Kidney tubule cell (primary cell): ENCODE measurements around the gene LEKR1.

Source experiments
- DNase-seq: peaks from one replicate; pipeline ENCODE4 v3.0.0-alpha.2; 2018; ENCODE audit warnings: low spot score

The LEKR1 gene

DNA sequence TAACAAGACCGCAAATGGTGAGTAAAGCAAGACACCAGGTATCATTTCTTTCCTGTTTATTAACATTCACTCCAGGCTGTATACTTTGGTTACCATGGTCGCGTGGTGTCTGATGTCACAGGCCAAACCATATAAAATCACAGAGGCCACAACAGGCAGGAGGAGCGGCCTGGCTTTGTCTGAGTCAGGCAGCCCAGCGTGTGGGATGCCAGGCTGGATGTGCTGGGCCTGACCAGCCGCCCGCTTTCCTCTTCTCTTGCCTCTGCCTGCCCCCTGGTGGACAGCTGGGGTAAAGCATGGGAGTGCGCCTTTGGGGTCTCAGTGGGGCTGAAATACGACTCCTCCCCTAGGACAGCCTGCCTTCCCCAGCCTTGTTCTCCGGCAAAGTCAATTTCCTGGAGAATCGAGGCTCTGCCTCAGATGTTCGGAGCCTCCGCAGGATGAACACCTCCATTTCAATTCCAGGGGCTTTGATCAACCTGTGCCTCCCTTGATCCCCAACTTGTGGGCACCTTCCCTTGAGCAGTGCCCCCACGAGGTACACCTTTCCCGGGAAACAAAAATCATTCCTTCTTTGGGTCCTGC, 255.6 kb downstream of the LEKR1 start:
- DNase-seq: peak; percentile 98

DNA sequence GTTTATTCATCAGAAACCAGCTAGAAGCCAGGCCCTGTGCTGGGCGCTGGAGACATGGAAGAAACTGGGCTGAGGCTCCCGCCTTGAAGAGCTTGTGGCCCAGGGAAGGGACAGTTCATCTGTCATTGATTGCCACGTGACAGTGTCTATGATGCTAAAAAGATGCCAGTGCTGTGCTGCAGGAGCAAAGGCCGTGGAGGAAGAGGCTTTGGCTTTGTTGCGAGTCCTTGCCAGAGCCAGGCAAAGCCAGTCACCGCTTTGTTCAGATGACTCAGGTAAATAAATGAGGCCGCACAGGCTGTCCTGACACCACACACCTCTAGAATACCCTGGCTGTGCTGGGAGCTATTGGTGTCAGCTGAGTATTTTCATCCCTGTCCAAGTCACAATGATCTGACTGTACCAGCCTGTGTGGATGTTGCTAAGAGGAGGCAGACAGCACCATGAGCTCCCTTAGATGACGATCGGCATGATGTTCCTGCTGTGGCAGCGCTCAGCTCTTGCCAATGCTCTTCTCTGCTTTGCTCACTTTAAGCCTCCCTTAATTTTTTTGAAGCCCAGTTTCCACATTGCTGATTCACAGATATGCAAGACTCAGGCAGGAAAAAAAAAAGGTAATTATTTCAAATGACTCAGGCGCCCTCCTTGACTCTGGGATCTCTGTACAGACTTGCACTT, 256.3 kb downstream of the LEKR1 start:
- peak; percentile 93 for DNase-seq

DNA sequence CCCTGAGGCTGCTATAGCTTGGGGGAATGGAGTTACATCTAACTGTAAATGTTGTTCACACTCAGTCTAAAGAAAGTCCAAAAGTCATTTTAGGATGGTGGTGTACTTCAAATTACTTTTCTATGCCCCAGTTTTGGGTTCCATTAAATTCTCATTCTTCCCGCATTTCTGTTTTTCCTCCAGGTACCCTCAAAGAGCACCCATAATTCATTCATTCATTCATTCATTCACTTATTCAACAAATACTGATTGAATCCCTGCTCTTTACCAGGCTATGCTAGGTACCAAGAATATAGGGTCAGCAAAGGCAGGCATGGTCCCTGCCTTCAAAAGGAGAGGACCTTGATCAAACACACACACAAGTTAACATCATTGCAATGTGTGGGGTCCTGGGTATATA, 257.7 kb downstream of the LEKR1 start:
- DNase-seq: no peak

DNA sequence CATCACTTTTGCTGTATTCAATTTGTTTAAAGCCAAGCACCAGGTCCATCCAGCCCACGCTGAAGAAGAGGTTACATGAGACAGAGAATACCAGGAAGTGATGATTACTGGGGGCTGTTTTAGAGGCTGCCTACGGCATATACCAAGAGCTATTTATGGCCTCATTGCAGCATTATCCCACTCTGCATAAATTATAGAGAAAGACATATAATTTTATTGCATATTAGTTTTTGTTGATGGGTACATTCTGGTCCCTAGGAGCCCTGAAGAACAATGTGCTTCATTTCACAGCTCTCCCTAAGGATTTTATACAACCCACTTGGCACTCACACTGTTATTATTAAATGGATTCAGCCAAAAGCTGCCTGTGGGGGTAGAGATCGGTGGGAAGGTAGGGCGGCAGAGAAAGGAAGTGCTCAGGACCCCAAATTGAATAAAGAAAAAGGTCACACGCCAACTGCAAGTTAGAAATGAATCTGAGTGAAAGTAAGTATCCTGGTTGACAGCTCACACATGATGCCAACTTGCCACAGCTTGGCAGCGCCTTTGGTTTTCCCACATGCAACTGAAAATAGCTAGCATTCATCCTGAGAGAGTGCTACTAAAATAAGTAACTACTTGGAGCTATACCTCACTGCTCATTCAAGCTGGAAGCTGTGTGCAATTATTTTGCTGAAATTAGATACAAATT, 260.1 kb downstream of the LEKR1 start:
- peak; percentile 52 for DNase-seq

- DNase-seq: peak; percentile 29
Observed at GRCh38 chr3:157086775-157087174, 260.6 kb downstream of the LEKR1 start.

DNA sequence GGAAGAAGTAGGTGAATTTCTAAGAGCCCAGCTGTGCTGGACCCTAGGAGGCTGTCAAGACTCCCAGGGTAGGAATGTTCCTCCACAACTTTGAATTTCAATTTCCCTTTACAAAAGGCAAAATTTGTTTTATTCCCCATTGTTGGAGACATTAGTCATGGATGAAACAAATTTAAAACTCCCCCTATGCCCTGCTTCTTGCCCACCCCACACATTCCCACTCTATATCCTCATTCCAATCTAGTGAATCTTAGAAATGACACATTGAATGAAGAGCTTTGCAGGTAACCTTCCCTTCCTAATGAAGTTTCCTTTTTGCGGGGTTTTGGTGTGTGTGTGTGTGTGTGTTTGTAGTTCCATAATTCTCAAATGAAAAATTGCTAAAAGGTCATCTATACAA, 261.2 kb downstream of the LEKR1 start:
- DNase-seq: peak; percentile 94

DNA sequence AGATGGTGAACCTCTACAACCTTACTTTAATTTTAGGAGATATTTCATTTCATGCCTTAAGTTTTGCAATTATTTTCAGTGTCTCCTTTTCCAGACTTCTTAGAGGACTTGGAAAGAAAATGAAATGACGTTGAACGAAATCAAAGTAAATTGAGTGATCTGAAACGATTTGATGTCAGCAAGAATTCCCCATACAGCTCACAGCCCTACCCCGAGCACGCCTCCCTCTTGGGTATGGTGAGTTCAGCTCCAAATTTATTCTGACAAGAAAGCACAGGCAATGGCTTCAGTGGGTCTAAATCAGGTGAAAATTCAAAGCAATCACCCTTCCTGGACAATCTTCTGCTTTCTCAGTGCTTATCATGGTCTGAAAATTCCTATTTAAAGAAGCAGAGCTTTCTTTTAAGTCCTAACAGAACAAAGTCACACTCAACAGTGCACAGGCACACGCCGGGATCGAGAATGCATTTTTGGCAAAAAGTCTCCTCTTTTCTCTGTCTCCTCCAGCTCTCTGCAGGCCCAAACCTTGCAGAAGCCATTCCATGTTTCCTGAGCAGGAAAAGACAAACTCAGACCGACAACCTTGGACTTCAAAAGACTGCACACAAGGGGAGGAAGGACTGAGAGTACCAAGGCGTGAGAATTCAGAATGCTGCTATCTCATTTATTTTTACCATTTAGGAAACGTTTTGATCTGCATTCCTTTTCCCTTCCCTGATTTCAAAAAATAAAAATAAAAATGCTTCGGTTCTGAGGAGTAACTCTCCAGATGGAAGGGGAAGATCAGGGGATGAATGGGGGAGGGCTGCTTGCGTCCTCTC, 261.8 kb downstream of the LEKR1 start:
- no peak for DNase-seq

DNA sequence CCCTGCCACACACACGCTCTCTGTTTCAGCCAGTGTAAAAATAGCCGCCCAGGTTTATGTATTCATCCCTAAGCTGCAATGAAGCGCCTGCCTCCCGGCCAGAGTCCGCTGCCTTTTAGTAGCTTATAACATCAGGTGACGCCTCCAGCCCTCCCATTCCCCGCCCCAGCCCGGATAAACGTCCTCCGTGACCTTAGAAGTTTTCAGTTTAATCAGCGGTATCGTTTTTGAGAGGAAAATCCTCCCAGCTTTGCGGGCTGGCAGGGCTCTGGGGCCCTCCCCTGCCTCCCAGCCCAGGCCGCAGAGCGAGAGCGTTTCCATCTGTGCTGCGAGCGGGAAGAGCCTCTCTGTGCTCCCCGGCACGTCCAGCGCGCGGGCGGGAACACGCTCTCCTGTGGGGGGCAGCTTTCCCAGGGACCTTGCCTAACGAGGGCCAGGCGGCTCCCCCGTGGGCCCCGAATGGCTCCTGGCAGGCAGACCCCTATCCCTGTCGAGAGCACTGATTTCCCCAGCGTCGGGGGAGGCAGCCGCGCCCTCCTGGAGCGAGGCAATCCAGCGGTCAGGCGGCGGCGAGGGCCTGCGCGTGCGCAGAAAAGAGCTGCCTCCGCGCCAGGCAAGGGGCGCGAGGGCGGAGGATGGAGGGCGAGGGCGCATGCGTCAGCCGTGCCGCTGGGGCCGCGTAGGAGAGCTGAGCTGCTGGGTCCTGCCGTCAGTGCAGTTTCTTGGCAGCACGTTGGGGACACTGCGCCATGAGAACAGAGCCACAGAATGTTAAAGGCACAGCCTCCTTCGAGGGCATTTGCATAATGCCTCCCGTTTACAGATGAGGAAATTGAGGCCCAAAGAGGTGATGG, 262.7 kb downstream of the LEKR1 start:
- peak; percentile 94 for DNase-seq

DNA sequence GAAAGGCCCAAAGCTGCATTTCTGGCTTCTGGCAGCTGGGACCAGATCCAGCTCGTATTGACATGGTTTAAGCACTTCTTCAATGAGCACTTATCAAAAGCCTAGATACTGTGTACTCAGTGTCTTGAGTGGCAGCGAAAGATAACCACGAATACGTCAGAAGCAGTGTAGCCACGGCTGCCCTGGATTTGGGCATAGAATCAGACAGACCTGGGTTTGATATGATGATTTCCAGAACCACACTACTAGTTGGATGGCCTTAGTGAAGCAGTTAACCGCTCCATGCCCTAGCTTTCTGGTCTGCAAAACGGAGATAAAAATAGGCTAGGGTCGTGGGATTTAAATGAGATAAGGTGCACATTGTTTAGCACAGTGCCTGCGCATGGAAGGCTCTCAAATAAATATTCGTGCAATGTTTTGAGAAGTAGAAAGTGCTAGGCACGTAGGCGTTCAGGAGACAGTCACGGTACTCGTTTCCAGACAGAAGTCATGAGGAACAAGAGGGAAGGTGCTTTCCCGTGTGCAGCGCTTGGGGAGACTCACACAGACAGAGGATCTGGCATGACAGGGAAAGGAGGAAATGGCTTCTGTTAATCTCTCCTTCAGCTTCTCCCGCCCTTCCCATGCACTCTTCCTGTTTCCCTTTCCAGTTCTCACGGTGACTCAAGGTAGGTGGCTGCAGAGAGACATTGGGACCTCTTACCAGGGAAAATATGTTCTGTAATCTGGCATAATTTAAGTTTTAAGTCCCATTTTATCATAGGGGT, 263.5 kb downstream of the LEKR1 start:
- peak; percentile 90 for DNase-seq

DNA sequence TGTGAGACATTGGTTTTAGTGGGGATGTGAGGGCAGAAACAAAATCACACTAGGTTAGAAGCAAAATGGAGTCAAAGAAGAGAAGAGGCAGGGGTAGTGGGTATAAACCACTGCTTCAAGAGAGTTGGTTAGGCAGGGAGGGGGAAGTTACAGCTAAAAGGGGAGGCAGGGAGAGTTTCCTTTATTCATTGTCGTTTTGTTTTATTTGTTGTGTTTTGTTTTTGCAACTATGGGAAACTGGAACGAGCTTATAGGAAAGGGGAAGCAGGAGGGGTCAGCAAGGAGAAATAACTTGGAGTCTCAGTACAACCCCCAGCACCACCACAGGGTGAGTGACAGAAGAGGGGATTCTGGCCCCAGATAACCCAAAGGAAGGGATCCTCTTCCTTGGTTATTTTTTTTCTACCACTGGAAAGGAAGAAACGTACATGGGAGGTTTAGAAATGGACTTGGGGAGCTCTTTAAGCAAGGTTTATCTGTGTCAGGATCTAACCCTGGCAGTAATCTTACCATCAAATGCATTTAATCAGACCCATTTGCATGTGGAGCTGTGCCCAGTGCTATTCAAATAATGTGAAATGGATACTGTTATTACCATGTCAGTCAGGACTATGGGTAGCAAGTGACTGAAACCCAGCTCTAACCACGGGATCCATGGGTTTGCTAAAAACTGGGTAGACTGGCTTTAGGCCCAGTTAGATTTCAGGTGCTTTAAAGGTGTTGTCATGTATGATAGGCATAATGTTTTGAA, 265.1 kb downstream of the LEKR1 start:
- DNase-seq: no peak

DNA sequence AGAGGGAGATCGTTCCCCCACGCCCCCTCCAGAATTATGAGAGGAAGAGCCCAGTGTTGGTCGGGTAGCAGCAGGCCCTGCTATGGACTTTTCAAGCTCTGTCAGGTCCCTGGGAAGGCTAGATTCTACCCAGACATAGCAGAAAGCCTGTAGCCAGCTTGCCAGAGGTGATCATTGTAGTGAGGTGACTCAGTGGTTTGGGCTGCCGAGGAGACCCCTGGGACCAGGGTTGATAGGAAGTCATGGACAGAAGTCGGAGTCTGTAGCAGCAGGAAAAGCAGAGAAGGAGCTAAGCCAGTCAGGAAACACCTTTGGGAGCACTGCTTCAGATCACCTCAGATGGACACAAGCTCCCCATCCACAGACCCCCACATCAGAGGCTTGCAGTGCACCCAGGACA, 266.1 kb downstream of the LEKR1 start:
- DNase-seq: no peak

DNA sequence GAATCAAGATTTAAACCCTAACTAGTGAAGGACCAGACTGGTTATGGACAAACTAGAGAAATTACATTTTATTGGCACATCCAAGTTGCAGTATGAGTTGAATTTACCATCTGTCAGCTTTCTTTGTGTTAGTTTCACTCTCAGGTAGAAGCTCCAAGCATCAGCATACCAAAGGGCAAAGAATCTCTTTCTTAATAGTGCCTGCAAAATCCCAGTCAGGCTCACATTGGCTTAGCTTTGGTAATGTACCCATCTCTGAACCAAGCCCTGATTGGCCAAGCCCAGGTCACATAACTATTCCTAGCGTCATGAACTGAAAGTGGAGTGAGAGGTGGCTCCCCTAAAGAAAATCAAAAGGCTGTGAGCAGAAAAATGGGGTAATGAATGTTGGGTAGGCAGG, 266.9 kb downstream of the LEKR1 start:
- no peak for DNase-seq

- peak; percentile 42 for DNase-seq
Observed at GRCh38 chr3:157094301-157094700, 268.1 kb downstream of the LEKR1 start.

GRCh38 chr3:157094751-157095480, 268.8 kb downstream of the LEKR1 start:
- DNase-seq: peak; percentile 85
